Measurements from ENCODE around the gene USP9Y.

Gene USP9Y

GRCh38 chrY:12898604-12899003, 197.6 kb downstream of the USP9Y start:
- no peak for TF ChIP-seq PPARA (CRISPR knock-in tag; IDR thresholded peaks at IDR 0.05; ENCODE audit: borderline replicate concordance)
- no peak for TF ChIP-seq ZFP30 (CRISPR knock-in tag; IDR thresholded peaks at IDR 0.05)
- TF ChIP-seq CSDC2 (CRISPR knock-in tag; IDR thresholded peaks at IDR 0.05), result no peak
- TF ChIP-seq ZFP3 (CRISPR knock-in tag; IDR thresholded peaks at IDR 0.05), result no peak
- no peak for TF ChIP-seq SNAI2 (CRISPR knock-in tag; IDR thresholded peaks at IDR 0.05)
- no peak for TF ChIP-seq TCF4 (CRISPR knock-in tag; IDR thresholded peaks at IDR 0.05; ENCODE audit: borderline replicate concordance)
- no peak for TF ChIP-seq ZNF8 (CRISPR knock-in tag; IDR thresholded peaks at IDR 0.05)
- TF ChIP-seq ESRRG (CRISPR knock-in tag; IDR thresholded peaks at IDR 0.05), result no peak
- no peak for TF ChIP-seq GLIS3 (CRISPR knock-in tag; IDR thresholded peaks at IDR 0.05)
- ATAC-seq, result no peak

DNA sequence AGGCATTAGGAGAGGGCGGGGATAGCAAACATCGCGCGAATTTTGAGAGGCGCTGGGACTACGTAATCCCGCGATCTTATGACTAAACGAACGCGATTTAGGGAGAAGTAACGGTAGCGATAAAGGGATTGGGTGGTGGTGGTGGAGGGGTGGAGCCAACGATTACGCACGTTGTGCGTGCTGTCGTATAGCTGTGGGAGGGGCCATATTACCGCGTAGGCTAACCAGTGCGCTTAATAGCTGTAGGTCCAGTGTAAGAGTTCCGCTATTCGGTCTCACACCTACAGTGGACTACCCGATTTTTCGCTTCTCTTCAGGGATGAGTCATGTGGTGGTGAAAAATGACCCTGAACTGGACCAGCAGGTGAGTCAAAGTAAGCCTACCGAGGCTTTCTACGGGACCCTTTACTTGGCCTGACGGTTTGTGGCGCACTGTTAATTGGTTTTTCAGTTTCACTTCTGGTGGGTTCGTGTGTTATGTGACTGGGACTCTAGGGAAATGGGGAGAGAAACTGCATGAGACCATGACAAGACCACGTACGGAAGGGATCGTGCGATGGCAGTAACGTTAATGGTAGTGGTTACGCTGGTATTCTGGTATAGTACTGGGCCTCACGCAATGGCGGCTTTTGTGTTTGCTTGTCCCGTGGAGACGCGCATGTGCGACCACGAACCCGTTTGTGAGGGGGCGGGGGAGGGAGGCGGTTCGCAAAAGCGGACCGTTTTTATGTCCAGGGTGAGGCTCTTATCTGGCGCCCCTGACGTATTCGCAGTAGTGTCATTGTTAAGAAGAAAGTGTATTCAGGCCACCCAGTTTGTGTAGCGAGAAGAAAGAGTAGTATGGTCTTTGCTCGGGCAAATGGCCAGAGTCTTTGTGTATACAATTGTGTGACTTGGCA, 203.8 kb downstream of the USP9Y start, which contains the start of gene DDX3Y:
Gene DDX3Y, plus strand, starts transcription at position 251 of the 899 bp plus-strand sequence. Its CDS starts 69 bp downstream, at position 320.
- TF ChIP-seq SNAI2 (CRISPR knock-in tag; IDR thresholded peaks at IDR 0.05) (no peak), ARNTL (CRISPR knock-in tag; IDR thresholded peaks at IDR 0.05; ENCODE audit: borderline replicate concordance, low read depth) (no peak), TSHZ2 (CRISPR knock-in tag; IDR thresholded peaks at IDR 0.05) (no peak), ZFP3 (CRISPR knock-in tag; IDR thresholded peaks at IDR 0.05) (no peak), RARB (CRISPR knock-in tag; IDR thresholded peaks at IDR 0.05) (no peak), TOX (CRISPR knock-in tag; IDR thresholded peaks at IDR 0.05; ENCODE audit: borderline replicate concordance) (no peak), POU6F1 (CRISPR knock-in tag; IDR thresholded peaks at IDR 0.05; ENCODE audit: borderline replicate concordance, low read depth) (no peak)
- ATAC-seq, result no peak

DNA sequence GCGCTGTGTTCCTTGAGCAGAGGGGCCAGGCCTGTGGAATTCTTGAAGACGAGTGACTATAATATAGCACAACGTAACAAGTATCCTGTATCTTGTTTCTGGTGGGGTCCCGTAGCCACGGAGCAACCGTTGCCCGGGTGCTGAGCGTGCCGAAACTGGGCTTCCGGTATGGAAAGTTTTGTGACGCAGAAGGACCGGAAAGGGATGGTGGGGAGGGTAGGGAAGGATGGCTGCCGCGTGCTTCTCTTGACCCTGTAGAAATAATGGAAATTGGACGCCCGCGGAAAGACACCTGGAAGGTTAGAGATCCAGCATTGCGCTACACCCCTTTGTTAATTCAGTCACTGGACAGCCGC, 204.5 kb downstream of the USP9Y start:
- no peak for ATAC-seq
- TF ChIP-seq CSDC2 (CRISPR knock-in tag; IDR thresholded peaks at IDR 0.05), result no peak
- TF ChIP-seq ZFP3 (CRISPR knock-in tag; IDR thresholded peaks at IDR 0.05), result no peak
- TF ChIP-seq SNAI2 (CRISPR knock-in tag; IDR thresholded peaks at IDR 0.05), result no peak
- TF ChIP-seq BACH2 (CRISPR knock-in tag; IDR thresholded peaks at IDR 0.05; ENCODE audit: borderline replicate concordance), result no peak
- TF ChIP-seq ZNF565 (CRISPR knock-in tag; conservative IDR thresholded peaks at IDR 0.05; ENCODE audit: low read depth), result no peak
- TF ChIP-seq RARB (CRISPR knock-in tag; IDR thresholded peaks at IDR 0.05), result no peak
- no peak for TF ChIP-seq ZNF8 (CRISPR knock-in tag; IDR thresholded peaks at IDR 0.05)
- TF ChIP-seq, protein P1, sequence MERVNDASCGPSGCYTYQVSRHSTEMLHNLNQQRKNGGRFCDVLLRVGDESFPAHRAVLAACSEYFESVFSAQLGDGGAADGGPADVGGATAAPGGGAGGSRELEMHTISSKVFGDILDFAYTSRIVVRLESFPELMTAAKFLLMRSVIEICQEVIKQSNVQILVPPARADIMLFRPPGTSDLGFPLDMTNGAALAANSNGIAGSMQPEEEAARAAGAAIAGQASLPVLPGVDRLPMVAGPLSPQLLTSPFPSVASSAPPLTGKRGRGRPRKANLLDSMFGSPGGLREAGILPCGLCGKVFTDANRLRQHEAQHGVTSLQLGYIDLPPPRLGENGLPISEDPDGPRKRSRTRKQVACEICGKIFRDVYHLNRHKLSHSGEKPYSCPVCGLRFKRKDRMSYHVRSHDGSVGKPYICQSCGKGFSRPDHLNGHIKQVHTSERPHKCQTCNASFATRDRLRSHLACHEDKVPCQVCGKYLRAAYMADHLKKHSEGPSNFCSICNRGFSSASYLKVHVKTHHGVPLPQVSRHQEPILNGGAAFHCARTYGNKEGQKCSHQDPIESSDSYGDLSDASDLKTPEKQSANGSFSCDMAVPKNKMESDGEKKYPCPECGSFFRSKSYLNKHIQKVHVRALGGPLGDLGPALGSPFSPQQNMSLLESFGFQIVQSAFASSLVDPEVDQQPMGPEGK (CRISPR knock-in tag; IDR thresholded peaks at IDR 0.05; ENCODE audit: borderline replicate concordance), result no peak

GRCh38 chrY:12905895-12906294, 204.9 kb downstream of the USP9Y start:
- ATAC-seq, result no peak
- TF ChIP-seq CREB5 (CRISPR knock-in tag; IDR thresholded peaks at IDR 0.05; ENCODE audit: low read depth) (no peak), TOX (CRISPR knock-in tag; IDR thresholded peaks at IDR 0.05; ENCODE audit: borderline replicate concordance) (no peak), OSR1 (CRISPR knock-in tag; IDR thresholded peaks at IDR 0.05) (no peak), ZFP3 (CRISPR knock-in tag; IDR thresholded peaks at IDR 0.05) (no peak), POU6F1 (CRISPR knock-in tag; IDR thresholded peaks at IDR 0.05; ENCODE audit: borderline replicate concordance, low read depth) (no peak), BACH2 (CRISPR knock-in tag; IDR thresholded peaks at IDR 0.05; ENCODE audit: borderline replicate concordance) (no peak)

All from SK-N-SH treated with all-trans-retinoic acid at 6 μM for 48 hours (cell line).